NCI-H526 treated with DMSO at 0.1 percent for 48 hours (cell line): ENCODE results near the gene SSBP2.
"Not testable (repeated sequence)": the region's sequence is repeated elsewhere in the genome, so short reads cannot be mapped to it uniquely, and the experiment has no call there.

Experiments
- DNase-seq: peaks from one replicate; lab custom pipeline; 2025; lab: John Stamatoyannopoulos, UW

SSBP2 gene

DNA sequence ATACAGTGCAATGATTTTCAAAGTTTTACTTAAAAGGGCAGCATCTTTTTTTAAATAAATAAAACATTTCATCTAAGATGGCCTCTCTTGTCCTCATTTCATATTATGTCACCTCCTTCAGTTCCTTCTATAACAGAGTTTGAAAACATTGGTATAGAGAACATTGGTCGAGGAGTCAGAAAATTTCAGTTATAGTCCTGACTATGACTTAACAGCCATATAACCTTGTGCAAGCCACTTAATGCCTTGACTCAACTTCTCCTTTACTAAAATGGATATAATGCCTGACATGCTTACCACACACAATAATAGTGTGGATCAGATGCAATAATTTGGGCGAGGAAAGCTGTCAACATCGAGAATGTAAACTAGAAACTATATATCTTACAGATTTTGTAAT, 22.6 kb downstream of the SSBP2 start:
- no peak for DNase-seq

DNA sequence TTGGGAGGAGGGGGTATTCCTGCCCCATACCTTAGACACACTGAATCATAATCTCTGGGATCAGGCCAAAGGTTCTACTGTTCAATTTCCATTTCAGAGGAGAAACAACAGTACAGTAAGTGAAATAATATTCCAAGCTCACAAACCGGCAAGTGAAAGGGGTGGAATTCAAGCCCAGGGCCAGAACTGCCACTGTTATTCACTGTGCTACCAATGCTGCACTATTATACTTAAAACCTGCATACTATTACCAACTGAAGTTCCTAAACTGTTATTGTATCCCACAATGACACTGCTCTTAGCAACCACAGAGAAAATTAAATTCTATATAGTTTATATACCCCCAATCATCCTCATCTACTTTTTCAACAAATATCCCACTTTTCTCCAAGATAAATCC, 24.6 kb downstream of the SSBP2 start:
- DNase-seq = no peak

DNA sequence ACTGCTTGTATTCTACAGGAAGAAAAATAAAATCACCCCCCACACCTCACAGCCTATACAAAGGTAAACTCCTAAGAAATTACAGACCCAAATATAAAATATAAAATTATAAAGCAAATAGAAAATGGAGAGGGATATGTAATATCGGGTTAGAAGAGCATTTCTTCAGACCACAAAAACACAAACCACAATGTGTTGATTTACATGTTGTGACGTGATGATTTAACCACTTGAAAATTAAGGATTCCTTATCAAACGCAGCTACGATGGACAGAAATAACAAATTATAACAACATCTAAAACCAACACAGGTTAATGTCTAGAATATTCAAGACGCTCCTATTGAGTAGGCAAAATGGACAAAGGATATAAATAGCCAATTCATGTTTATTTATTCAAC, 26.3 kb downstream of the SSBP2 start:
- no peak for DNase-seq

DNA sequence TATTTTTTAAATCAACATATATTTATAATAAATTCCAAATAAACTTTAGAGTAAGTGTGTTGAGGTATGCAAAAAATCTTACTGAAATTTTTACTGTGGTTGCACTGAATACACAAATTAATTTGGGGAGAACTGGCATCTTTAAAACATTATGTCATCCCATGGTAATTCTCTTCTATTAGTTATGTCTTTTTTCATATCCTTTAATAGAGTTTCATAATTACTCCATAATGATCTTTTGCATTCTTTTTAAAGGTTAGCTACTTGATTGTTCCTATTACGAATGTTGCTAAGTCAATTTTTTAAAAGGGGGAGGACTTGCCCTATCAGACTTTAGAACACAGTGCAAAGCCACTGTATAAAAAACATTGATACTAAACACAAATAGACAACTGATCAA, 26.8 kb downstream of the SSBP2 start:
- no peak for DNase-seq

DNA sequence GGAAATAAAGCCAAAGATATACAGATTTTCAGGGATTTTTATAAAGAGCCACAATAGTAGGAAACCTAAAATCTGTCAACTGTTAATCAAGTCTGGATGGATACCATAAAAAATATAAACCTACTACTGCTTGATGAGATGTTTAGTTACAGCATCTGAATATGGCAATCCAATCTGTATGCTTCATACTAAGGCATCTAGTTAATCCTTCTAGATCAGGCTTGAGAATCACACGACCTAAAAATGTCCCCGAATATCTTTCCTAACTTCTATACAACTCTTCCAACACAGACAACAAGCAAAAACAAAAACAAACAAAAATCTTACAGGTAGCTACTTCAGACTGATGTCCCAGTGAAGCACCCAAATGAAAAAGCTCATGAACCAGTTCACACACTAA, 29.8 kb downstream of the SSBP2 start:
- no peak for DNase-seq

DNA sequence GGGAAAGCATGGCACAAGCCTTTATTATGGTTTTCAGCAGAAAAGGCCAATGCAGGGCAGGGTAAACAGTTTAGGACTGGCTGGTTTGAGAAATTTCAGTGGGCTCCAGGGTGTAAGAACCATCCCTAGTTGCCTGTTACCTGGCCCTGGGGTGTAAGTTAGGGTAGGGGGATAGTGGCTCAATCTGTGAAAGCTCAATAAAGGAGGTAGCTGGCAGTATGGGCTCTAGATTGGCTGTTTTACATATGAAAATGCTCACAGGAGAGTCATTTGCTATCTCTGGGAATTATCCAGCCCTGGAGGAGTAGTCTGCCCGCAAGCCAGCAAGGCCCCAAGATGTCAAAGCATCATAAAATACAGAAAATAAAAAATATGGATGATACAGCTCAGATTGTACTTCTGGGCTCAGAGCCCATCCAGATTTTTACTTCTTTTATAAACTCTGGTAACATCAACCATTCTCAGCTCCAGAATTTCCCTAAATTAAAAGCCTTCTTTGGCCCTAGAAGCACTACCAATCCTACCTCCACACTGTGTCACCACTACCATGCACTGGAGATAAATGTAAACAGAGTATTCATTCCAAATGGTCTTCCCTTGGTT, 31.1 kb downstream of the SSBP2 start:
- DNase-seq = no peak

DNA sequence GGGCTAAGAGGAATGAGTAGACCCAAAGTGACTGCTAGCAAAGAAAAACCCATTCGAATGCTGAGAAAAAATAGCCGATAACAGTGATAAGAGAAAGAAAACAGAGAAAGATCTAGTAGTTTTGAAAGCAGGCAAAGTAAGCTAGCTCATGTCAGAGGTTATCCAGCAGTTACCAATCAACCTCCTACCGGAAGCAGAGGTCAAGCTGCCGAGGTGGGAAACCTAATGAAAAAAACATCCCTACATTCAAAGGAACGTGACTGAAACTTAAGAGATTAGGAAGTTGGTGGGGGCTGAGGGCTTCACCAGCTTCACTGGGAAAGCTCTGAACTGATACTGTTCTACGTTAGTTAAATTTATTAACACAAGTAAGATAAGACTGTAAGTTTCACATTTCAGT, 32.6 kb downstream of the SSBP2 start:
- DNase-seq = no peak

DNA sequence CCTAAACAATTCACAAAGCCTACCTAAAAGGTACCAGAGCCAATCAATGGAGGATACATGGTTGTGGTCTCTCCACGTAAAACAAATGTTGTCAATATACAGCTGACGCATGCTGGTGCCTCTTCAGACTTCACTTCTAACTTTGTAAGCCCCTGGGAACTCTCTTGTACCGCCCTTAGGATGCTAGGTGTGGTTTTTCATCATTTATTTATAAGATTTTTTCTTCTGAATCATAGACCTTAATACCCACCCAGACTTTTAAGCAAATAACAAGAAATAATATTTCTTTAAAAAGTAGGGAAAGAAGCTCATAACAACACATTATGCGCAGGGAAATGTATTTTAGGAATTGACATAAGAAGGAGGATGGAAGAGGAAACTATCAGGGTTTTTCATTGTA, 33.0 kb downstream of the SSBP2 start:
- no peak for DNase-seq

DNA sequence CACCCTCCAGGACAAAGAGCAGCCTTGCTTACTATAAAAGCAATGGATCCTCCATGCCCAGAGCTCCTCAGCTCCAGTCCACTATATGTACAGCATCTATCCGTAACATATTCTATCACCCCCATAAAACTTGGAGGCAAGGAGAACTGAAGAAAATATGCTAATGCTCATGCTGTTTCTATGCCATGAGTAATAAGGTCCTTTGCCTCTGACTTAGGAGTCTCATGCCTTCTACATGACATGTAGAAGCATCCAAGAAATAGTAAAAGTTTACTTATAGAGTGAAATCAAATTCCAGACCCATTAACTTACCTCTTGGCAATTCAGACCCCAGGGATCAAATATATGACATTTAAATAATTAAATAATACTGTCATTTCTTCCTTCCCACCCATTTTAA, 33.7 kb downstream of the SSBP2 start:
- no peak for DNase-seq

DNA sequence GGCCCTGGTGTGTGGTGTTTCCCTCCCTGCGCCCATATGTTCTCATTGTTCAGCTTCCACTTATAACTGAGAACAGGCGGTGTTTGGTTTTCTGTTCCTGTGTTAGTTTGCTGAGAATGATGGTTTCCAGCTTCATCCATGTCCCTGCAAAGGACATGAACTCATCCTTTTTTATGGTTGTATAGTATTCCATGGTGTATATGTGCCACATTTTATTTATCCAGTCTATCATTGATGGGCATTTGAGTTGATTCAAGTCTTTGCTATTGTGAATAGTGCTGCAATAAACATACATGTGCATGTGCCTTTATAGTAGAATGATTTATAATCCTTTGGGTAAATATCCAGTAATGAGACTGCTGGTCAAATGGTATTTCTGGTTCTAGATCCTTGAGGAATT, 36.8 kb downstream of the SSBP2 start:
- not testable (repeated sequence) for DNase-seq

DNA sequence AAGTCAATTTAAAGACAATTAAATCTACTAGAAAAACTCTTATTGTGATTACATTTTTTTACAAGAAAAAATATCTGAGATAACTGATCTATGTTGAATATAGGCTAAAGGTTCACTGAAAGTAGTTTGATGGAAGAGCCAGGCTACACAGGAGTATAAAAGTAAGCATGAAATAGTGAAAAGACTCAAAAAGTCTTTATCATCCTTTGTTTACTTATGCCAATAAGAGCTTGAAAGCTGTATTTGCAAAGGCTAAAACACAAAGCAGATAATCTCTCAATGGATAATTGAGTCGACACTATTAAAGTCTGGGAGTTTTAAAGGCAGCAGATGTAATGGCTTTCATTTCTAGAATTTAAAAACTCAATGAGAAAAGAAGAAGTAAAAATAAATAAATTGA, 42.0 kb downstream of the SSBP2 start:
- DNase-seq = no peak

DNA sequence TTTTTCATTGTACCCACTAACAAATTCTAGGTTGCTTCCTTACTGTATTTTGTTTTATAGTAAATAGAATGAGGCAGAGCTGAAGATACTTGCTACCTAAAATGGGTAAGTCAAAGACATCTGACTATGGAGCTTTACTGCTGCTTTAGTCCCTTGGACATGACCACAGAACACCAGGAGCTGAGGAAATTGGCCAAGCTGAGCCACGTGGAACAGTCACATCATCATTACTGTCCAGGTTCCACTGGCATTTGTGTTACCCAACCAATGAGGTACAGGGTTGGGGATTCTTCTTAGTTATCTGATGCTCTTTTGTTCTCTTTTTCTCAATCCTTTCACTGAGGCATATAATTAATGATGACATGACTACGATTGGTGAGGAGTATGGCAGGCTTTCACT, 47.1 kb downstream of the SSBP2 start:
- DNase-seq = no peak

DNA sequence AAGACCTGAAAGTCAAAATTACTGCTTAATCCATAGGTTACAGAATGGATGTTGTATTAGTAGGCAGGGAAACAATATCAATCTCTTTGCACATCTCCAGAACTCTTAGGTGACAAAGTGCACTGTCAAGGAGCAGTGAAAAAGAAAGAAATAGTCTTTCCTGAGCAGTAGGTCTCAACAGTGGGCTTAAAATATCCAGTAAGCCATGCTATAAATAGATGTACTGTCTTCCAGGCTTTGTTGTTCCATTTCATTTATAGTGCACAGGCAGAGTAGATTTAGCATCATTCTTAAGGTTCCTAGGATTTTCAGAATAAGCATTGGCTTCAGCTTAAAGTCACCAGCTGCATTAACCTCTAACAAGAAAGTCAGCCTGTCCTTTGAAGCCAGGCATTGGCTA, 50.7 kb downstream of the SSBP2 start:
- no peak for DNase-seq

DNA sequence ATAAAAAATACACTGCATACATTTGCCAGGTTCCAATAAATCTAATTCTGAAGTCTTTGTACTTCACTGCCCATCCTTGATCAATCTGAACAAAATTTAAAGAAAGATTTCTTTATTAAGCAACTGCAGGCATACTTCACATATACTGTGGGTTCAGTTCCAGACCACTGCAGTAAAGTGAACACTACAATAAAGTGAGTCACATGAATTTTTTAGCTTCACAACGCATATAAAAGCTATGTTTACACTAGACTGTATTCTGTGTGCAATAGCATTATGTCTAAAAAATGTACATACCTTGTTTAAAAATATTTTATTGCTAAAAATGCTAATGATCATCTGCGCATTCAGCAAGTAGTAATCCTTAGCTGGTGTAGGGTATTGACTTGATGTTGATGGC, 52.1 kb downstream of the SSBP2 start:
- DNase-seq = no peak

DNA sequence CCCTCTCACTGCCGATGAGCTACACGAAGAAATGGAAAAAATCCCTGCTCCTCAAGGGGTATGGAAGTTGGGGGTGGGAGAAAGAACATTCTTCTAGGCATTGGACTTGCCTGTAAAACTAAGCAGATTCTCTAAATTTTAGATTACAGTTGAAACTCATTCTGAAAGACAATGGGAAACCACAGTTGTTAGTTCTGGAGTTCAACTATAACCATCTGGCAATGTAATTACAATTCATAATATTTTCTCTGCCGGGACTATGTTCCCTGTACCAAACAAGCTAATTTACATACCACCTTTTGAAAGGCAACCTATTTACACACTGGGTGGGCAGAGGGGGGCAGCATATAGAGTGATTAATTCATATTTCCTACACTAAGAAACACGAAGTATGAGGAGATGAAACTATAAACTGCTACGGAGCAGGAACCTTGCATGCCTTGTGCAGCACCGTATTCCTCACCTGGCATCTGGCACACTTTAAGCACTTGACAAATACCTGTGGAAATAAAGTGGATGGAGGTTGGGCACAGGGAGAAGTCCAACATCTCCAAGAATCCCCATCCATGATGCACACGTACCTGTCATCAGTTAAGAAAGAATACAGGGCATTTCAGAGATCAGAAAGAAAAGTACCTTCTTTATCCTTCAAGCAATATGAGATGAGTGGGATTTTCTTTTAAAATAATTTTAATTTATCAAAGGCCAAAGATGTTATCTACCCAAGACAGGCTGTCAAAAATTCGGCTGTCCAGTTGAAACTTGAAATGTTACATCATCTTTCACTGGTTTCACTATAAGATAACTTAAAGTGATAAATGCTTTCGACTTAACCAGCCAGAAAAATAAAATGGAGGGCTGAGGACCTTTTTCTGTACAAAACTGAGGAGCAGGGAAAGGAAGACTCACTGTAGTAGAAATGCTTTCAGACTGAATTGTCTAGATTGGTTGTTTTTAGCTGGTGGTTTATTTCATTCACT, 54.2 kb downstream of the SSBP2 start:
- DNase-seq = no peak

DNA sequence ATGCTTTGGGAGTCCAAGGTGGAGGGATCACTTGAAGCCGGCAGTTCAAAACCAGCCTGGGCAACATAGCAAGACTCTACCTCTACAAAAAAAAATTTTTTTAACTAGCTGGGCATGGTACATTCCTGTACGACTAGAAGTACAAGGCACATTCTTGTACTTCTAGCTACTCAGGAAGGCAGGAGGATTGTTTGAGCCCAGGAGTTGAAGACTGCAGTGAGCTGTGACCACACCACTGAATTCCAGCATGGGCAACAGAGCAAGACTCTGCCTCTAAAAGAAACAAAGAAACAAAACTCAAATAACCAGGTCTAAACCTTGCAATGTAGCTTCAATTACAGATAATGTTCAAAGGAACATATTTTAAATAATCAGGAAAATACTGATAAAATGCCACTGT, 56.2 kb downstream of the SSBP2 start:
- DNase-seq = no peak

DNA sequence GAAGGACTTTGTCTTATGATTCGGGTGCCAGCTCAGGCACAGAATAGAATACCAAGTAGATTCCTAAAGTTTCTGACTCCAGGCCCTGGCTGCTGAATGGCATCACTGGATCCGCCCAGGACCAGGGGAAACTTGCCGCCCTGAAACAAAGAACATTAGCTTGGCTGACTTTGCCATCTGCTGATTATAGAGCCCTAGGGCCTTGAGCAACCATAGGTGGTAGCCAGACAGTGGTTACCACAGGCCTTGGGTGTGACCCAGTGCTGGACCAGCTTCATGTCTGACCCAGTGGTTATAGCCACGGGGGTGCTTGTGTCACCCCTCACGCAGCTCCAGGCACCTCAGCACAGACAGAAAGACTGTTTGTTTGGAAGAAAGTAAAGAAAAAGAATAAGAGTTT, 62.7 kb downstream of the SSBP2 start:
- no peak for DNase-seq

DNA sequence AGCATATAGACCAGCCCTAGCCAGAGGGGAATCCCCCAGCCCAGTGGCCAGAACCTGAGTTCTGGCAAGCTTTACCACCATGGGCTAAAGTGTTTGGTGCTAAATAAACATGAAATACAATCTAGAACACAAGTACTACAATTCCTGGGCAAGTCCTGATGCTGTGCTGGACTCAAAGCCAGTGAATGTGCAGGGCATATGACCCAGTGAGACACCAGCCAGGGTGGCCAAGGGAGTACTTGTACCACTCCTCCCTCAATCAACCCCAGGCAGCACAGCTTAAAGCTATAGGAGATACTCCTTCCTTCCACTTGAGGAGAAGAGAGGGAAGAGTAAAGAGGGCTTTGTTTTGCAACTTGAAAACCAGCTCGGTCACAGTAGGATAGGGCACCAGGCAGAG, 63.6 kb downstream of the SSBP2 start:
- no peak for DNase-seq

DNA sequence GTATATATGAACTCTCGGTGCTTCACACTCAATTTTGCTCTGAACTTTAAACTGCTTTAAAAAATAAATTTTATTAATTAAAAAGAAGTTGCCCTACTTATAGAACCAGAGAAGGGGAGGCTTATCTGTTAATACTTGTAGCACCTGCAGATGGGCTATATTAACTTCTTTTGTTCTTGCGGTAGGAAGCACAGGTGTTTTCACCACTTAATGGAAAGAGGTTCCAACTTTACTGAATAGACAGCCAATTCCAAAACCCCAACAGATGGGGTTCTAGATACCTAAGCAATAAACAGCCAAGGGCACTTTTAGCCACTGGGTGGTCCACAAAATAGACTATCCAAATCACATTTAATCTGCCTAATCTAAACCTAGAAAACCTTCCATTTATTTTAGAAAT, 65.4 kb downstream of the SSBP2 start:
- DNase-seq = no peak

DNA sequence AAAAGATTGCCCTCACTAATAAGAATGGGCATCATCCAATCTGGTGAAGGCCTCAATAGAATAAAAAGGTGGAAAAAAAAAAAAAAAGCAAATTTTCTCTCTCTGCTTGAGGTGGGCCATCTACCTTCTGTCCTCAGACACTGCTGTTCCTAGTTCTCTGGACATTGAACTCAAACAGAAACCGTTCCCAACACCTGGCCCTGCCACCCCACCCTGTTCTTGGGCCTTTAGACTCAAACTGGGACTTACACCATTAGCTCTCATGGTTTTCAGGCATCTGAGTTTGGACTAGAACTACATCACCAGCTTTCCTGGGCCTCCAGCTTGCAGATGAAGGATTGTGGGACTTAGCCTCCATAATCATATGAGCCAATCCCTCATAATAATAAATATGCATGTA, 71.0 kb downstream of the SSBP2 start:
- DNase-seq = no peak

DNA sequence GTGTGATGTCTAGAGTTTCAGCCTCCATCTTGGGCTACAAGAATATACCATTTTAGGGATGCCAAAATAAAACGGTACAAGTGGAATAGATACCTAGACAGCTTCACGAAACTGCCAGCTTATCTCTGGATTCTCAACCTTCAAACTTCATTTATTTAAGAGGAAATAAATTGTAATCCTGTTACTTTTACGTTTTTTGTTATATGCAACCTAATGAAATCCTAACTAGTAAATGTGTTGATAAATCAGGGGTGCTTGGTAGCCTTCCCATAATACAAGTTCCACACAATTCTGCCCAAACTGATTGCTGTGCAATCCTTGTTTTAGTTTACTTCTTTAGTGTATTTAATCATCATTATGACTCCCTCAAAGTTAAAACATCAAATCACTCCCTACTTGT, 75.5 kb downstream of the SSBP2 start:
- no peak for DNase-seq

DNA sequence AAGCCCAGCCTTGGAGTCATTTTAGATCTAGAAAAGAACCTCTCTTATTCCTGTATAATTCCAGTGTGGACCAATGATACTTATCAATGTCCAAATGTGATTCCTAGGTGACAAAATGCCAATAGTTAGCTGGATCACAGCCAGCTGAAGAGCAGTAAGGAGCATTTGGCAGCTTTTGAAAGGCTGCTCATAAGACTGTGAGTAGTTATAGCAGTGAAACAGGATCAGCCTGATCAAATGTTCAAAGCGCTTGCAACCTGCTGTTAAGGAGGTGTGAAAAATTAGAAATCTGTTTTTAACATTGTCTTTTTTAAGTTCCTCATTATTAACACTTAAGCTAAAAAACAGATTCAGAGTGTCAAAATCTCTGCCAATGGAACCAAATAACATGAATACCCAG, 85.1 kb downstream of the SSBP2 start:
- DNase-seq = no peak

DNA sequence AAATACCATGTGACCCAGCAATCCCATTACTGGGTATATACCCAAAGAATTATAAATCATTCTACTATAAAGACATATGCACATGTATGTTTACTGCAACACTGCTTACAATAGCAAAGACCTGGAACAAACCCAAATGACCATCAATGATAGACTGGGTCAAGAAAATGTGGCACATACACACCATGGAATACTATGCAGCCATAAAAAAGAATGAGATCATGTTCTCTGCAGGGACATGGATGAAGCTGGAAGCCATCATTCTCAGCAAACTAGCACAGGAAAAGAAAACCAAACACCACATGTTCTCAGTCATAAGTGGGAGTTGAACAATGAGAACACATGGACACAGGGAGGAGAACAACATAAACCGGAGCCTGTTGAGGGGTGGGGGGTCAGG, 90.3 kb downstream of the SSBP2 start:
- DNase-seq = not testable (repeated sequence)

DNA sequence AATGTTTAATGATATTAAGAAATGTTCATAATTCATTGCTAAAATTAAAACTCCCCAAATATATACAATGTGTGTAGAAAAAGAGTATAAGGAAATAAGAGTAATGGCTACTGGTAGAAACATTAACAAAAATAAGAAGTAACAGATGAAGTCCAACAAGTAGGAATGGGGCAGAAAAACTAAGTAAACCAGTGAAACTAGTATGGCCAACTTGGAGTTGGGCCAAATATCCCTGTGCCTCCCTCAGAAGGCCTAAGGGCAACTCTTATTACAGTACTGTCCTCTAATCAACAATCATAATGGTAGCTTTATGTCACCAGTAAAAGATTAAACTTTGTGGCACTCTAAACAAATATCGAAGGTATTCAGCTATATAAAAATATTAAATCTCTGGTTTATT, 93.5 kb downstream of the SSBP2 start:
- DNase-seq = no peak
